Measurements from ENCODE around the gene ADIPOR2. TPM values are rescaled to one million over a fixed set of nuclear protein-coding genes. Genes with fewer than 3 reads are reported as not detected.

Gene ADIPOR2
- total and polyA plus RNA-seq, 2 donors (not counting 1 experiment from before 2014, with no cell fraction given), result 43.1 to 46.1 TPM

DNA sequence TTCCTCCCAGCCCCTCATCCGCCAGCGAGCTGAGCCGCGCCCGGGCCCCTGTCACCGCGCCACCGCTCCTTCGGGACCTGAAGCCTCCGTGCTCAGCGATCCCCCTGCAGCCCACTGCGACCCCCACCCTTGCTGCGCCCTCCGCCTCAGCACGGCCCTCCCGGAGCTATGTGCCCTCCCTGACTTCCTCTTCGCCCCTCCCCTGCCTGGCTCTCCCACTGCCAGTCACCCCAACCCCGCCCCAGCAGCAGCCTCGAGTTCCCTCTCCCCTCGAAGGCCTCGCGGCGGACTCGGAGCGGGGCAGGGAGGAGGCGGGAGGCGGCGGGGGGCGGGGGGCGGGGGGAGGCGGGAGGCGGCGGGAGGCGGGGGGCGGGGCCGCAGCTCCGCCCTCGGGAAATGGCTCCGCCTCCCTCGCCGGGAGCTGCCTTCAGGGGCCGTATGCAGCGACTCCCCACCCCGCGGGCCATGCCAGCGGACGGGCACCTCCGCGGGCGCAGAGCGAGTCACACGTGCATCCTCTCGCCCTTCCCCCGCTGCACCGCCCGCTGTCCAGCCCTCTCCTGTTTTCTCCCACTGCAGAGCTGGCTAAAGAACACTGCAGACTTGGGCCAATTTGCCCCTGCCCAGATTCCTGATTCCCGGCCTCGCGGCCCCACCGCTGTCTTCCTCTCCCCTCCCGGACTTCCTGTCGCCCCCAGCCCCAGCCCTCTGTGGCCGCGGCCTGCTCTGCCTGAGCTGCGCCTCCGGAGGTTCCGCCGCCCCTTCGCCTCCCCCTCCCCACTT is 29.1 kb upstream of the ADIPOR2 start:
- Histone ChIP-seq H2AFZ (ENCODE audit: low read length) (no peak overlapping the region), H4K20me1 (ENCODE audit: control insufficient read depth, extremely low read depth, insufficient read depth, low read length) (no peaks in the 10 kb centered on the region), H3K4me2 (ENCODE audit: extremely low read depth, insufficient read depth, low read length) (peak overlapping the region; percentile 72), H3K27ac (ENCODE audit: insufficient read depth, low read length) (no peak overlapping the region), H3K9ac (ENCODE audit: insufficient read depth, low read length) (no peak overlapping the region), H3K4me1 (ENCODE audit: control insufficient read depth, extremely low read depth, insufficient read depth, low read length) (no peaks in the 10 kb centered on the region), H3K79me2 (ENCODE audit: control insufficient read depth, insufficient read depth, low read length) (no peaks in the 10 kb centered on the region), H3K9me3 (ENCODE audit: control insufficient read depth, insufficient read depth, low read depth, low read length) (no peaks in the 10 kb centered on the region), H3K36me3 (ENCODE audit: control insufficient read depth, insufficient read depth, low read length) (no peaks in the 10 kb centered on the region), H3K4me3 (replicated peaks in 1 of 4; ENCODE audit: control extremely low read depth in 1 of 4, insufficient read depth in 1 of 4, low read depth in 3 of 4, low read length in 4 of 4) (peak overlapping the region in 2 of 4 experiments; percentile 39 to 58), H3K27me3 (ENCODE audit: control insufficient read depth, insufficient read depth, low read length) (no peaks in the 10 kb centered on the region)
- TF ChIP-seq, protein P1, sequence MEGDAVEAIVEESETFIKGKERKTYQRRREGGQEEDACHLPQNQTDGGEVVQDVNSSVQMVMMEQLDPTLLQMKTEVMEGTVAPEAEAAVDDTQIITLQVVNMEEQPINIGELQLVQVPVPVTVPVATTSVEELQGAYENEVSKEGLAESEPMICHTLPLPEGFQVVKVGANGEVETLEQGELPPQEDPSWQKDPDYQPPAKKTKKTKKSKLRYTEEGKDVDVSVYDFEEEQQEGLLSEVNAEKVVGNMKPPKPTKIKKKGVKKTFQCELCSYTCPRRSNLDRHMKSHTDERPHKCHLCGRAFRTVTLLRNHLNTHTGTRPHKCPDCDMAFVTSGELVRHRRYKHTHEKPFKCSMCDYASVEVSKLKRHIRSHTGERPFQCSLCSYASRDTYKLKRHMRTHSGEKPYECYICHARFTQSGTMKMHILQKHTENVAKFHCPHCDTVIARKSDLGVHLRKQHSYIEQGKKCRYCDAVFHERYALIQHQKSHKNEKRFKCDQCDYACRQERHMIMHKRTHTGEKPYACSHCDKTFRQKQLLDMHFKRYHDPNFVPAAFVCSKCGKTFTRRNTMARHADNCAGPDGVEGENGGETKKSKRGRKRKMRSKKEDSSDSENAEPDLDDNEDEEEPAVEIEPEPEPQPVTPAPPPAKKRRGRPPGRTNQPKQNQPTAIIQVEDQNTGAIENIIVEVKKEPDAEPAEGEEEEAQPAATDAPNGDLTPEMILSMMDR (conservative IDR thresholded peaks at IDR 0.05 in 1 of 2, IDR thresholded peaks at IDR 0.05 in 1 of 2; ENCODE audit: low read depth in 1 of 2, low read length in 2 of 2), result no peak
- no peak for TF ChIP-seq EZH2 (IDR thresholded peaks at IDR 0.05; ENCODE audit: low read length, missing control alignments)
- DNase-seq (ENCODE audit: low read depth in 2 of 2), result peak; percentile 79 to 87

DNA sequence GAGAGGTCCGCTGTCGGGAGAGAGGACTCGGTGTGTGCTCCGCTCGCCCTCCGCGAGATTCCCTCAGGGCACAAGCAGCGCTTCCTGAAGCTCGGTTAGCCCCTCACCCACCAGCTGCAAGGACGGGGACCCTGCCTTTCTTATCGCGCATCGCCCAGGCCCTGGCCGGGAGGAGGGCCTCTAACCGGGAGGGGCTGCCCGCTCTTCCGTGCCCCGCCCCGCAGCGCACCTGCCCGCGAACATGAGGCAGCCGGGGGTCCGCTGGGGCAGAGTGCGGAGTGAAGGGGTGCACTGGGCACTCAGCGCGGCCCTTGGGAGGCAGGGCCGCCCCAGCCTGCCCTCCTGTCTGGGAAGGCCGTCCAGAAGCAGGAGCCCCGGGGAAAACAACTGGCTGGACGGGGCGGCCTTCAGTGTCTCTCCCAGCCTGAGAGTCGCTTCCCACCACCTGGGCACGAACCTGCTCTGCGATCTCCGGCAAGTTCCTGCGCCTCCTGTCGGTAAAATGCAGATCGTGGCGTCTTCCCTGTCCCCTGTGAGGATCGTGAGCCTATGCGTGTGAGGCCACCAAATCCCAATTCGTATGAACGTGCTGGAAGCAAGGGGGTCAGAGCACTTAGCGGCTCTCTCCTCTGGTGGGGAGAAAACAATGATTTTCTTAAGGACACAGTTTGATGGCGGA is 28.0 kb upstream of the ADIPOR2 start:
- Histone ChIP-seq H3K27ac (ENCODE audit: insufficient read depth, low read length) (no peak overlapping the region), H4K20me1 (ENCODE audit: control insufficient read depth, extremely low read depth, insufficient read depth, low read length) (no peaks in the 10 kb centered on the region), H3K9ac (ENCODE audit: insufficient read depth, low read length) (no peak overlapping the region), H3K9me3 (ENCODE audit: control insufficient read depth, insufficient read depth, low read depth, low read length) (no peaks in the 10 kb centered on the region), H3K4me2 (ENCODE audit: extremely low read depth, insufficient read depth, low read length) (no peak overlapping the region), H3K79me2 (ENCODE audit: control insufficient read depth, insufficient read depth, low read length) (no peaks in the 10 kb centered on the region), H3K27me3 (ENCODE audit: control insufficient read depth, insufficient read depth, low read length) (no peaks in the 10 kb centered on the region), H3K36me3 (ENCODE audit: control insufficient read depth, insufficient read depth, low read length) (no peaks in the 10 kb centered on the region), H3K4me3 (replicated peaks in 1 of 4; ENCODE audit: control extremely low read depth in 1 of 4, insufficient read depth in 1 of 4, low read depth in 3 of 4, low read length in 4 of 4) (no peak overlapping the region), H2AFZ (ENCODE audit: low read length) (no peak overlapping the region), H3K4me1 (ENCODE audit: control insufficient read depth, extremely low read depth, insufficient read depth, low read length) (no peaks in the 10 kb centered on the region)
- peak; percentile 22 to 31 for DNase-seq (ENCODE audit: low read depth in 2 of 2)
- TF ChIP-seq, protein P1 (conservative IDR thresholded peaks at IDR 0.05 in 1 of 2, IDR thresholded peaks at IDR 0.05 in 1 of 2; ENCODE audit: low read depth in 1 of 2, low read length in 2 of 2), result peak in 1 of 2 donors; percentile 46
- no peak for TF ChIP-seq EZH2 (IDR thresholded peaks at IDR 0.05; ENCODE audit: low read length, missing control alignments)

DNA sequence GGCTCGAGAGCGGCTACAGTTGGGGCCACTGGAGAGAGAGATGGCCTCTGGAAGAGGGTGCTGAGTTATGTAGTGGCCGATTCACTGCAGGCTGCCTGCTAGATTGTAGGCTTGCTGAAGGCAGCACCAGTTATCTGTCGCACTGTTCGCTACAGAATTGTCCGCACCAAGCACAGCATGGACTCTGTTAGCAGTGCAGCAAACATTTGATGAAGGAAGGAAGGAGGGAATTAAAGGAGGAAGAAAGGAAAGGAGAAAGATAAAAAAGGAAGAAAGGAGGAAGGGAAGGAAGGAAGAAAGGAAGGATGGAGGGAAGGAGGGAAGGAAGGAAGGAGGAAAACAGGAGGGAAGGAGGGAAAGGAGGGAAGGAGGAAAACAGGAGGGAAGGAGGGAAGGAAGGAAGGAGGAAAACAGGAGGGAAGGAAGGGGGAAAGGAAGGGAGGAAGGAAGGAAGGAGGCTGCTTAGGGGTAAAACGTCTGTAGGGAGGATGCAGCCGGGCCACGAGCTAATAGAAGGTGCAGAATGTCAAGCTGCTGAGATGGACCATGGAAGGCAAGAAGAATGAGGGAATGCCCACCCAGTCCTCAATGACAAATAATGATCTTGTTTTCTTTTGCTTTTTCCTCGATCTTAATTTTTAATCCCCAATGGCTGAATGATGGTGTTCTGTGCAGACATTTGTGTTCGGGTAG is 27.3 kb upstream of the ADIPOR2 start:
- DNase-seq (ENCODE audit: low read depth in 2 of 2), result no peak
- no peaks in the 10 kb centered on the region for H4K20me1 ChIP-seq (ENCODE audit: control insufficient read depth, extremely low read depth, insufficient read depth, low read length)
- no peak overlapping the region for H3K4me3 ChIP-seq (replicated peaks in 1 of 4; ENCODE audit: control extremely low read depth in 1 of 4, insufficient read depth in 1 of 4, low read depth in 3 of 4, low read length in 4 of 4)
- TF ChIP-seq, protein P1 (conservative IDR thresholded peaks at IDR 0.05 in 1 of 2, IDR thresholded peaks at IDR 0.05 in 1 of 2; ENCODE audit: low read depth in 1 of 2, low read length in 2 of 2), result no peak
- TF ChIP-seq EZH2 (IDR thresholded peaks at IDR 0.05; ENCODE audit: low read length, missing control alignments), result no peak
- H3K27ac ChIP-seq (ENCODE audit: insufficient read depth, low read length), result no peak overlapping the region
- no peaks in the 10 kb centered on the region for H3K27me3 ChIP-seq (ENCODE audit: control insufficient read depth, insufficient read depth, low read length)
- H3K9me3 ChIP-seq (ENCODE audit: control insufficient read depth, insufficient read depth, low read depth, low read length), result no peaks in the 10 kb centered on the region
- H3K36me3 ChIP-seq (ENCODE audit: control insufficient read depth, insufficient read depth, low read length), result no peaks in the 10 kb centered on the region
- H3K4me2 ChIP-seq (ENCODE audit: extremely low read depth, insufficient read depth, low read length), result no peak overlapping the region
- no peaks in the 10 kb centered on the region for H3K4me1 ChIP-seq (ENCODE audit: control insufficient read depth, extremely low read depth, insufficient read depth, low read length)
- no peak overlapping the region for H3K9ac ChIP-seq (ENCODE audit: insufficient read depth, low read length)
- no peak overlapping the region for H2AFZ ChIP-seq (ENCODE audit: low read length)
- no peaks in the 10 kb centered on the region for H3K79me2 ChIP-seq (ENCODE audit: control insufficient read depth, insufficient read depth, low read length)

Data from fibroblast of lung (primary cell).